Fibroblast of lung (primary cell): ENCODE data around the gene CCDC60. TPM values are rescaled to one million over a fixed set of nuclear protein-coding genes. Genes with fewer than 3 reads are reported as not detected.
A peak's percentile ranks its signal among the peaks of the same experiment; 100 is the strongest.

Experiments used
- DNase-seq, 2 donors: peaks; one replicate each; pipeline versions ENCODE4 v3.0.0 to v3.0.0-alpha.2; 2010; ENCODE audit warnings: low read depth in 2 of 2
- H2AFZ ChIP-seq: 2 replicates; pipeline ENCODE4 v1.5.1; 2012; ENCODE audit warnings: low read length, control low read depth, inconsistent platforms
- H3K27ac ChIP-seq: 2 replicates; pipeline ENCODE4 v1.5.1; 2011; ENCODE audit warnings: low read length, control low read depth; ENCODE audit not compliant: insufficient read depth
- H3K27me3 ChIP-seq: 2 replicates; pipeline ENCODE4 v1.5.1; 2011; ENCODE audit warnings: mild to moderate bottlenecking, low read length; ENCODE audit not compliant: control insufficient read depth, insufficient read depth
- H3K36me3 ChIP-seq: 2 replicates; pipeline ENCODE4 v1.5.1; 2011; ENCODE audit warnings: low read length; ENCODE audit not compliant: control insufficient read depth, insufficient read depth
- H3K4me1 ChIP-seq: 2 replicates; pipeline ENCODE4 v1.5.1; 2011; ENCODE audit warnings: low read length; ENCODE audit not compliant: control insufficient read depth, insufficient read depth; ENCODE audit errors: extremely low read depth
- H3K4me2 ChIP-seq: 2 replicates; pipeline ENCODE4 v1.5.1; 2011; ENCODE audit warnings: low read length, control low read depth; ENCODE audit not compliant: insufficient read depth; ENCODE audit errors: extremely low read depth
- H3K4me3 ChIP-seq, 4 experiments: fragments of 200-600 bp in 1 of 4; sonication (generic) in 1 of 4; replicated peaks in 1 of 4; 2 replicates each; pipeline ENCODE4 v1.5.1; 2011 to 2016; ENCODE audit warnings: low read length in 4 of 4, low read depth in 3 of 4, mild to moderate bottlenecking in 3 of 4, control low read depth in 2 of 4, inconsistent platforms in 1 of 4, mixed read lengths in 1 of 4; ENCODE audit not compliant: insufficient read depth in 1 of 4; ENCODE audit errors: control extremely low read depth in 1 of 4
- H3K79me2 ChIP-seq: 2 replicates; pipeline ENCODE4 v1.5.1; 2012; ENCODE audit warnings: mild to moderate bottlenecking, low read length, inconsistent platforms; ENCODE audit not compliant: control insufficient read depth, insufficient read depth
- H3K9ac ChIP-seq: 2 replicates; pipeline ENCODE4 v1.5.1; 2011; ENCODE audit warnings: mild to moderate bottlenecking, low read length, control low read depth; ENCODE audit not compliant: insufficient read depth
- H3K9me3 ChIP-seq: 2 replicates; pipeline ENCODE4 v1.5.1; 2012; ENCODE audit warnings: low read depth, low read length; ENCODE audit not compliant: control insufficient read depth, insufficient read depth
- H4K20me1 ChIP-seq: 2 replicates; pipeline ENCODE4 v1.5.1; 2011; ENCODE audit warnings: low read length; ENCODE audit not compliant: control insufficient read depth, insufficient read depth; ENCODE audit errors: extremely low read depth
- CTCF ChIP-seq, 2 donors: IDR thresholded peaks in 1 of 2; conservative IDR thresholded peaks in 1 of 2; 1 replicate in 1 of 2; 2 replicates in 1 of 2; pipeline ENCODE4 v1.5.1; 2011 to 2012; ENCODE audit warnings: low read length in 2 of 2, control low read depth in 1 of 2, inconsistent platforms in 1 of 2, low read depth in 1 of 2, mild to moderate bottlenecking in 1 of 2
- EZH2 ChIP-seq: IDR thresholded peaks from 2 replicates; pipeline ENCODE4 v1.5.1; 2012; ENCODE audit warnings: low read length, control low read depth, mild to moderate bottlenecking; ENCODE audit errors: missing control alignments
- polyA plus RNA-seq, 2 donors: library from polyadenylated mRNA; depleted of rRNA in 1 of 2; stranded (reverse) in 1 of 2; unstranded in 1 of 2; fragments of >200 nt; gene quantifications; 2 replicates each; pipeline ENCODE4 v1.2.1, GENCODE V29; 2011 to 2012; ENCODE audit warnings: missing spikeins in 1 of 2
- total RNA-seq: library from RNA; depleted of rRNA; stranded (reverse); fragments of >200 nt; gene quantifications from 2 replicates; pipeline ENCODE4 v1.2.1, GENCODE V29; 2014

CCDC60 gene
- total and polyA plus RNA-seq, 2 donors (not counting 1 experiment from before 2014, with no cell fraction given), result not detected

GRCh38 chr12:119501052-119501451 lies 166.5 kb downstream of the CCDC60 start:
- TF ChIP-seq CTCF (conservative IDR thresholded peaks at IDR 0.05 in 1 of 2, IDR thresholded peaks at IDR 0.05 in 1 of 2; ENCODE audit: low read depth in 1 of 2, low read length in 2 of 2) (no peak), EZH2 (no peak)
- H4K20me1 ChIP-seq, result no peaks in the 10 kb centered on the region
- no peaks in the 10 kb centered on the region for H3K9me3 ChIP-seq
- H3K4me3 ChIP-seq, result no peak overlapping the region
- H2AFZ ChIP-seq, result no peak overlapping the region
- H3K79me2 ChIP-seq, result no peaks in the 10 kb centered on the region
- H3K27ac ChIP-seq, result no peak overlapping the region
- H3K9ac ChIP-seq, result no peak overlapping the region
- no peak for DNase-seq
- H3K27me3 ChIP-seq, result no peaks in the 10 kb centered on the region
- H3K36me3 ChIP-seq, result no peaks in the 10 kb centered on the region
- H3K4me1 ChIP-seq, result no peaks in the 10 kb centered on the region
- no peak overlapping the region for H3K4me2 ChIP-seq

- TF ChIP-seq EZH2, result no peak
- no peak overlapping the region for H3K9ac ChIP-seq
- no peaks in the 10 kb centered on the region for H3K27me3 ChIP-seq
- no peak overlapping the region for H2AFZ ChIP-seq
- H3K4me3 ChIP-seq, result no peak overlapping the region
- H3K4me2 ChIP-seq, result no peak overlapping the region
- peak in 1 of 2 donors; percentile 16 for DNase-seq
- H3K4me1 ChIP-seq, result no peaks in the 10 kb centered on the region
- H3K27ac ChIP-seq, result no peak overlapping the region
- H4K20me1 ChIP-seq, result no peaks in the 10 kb centered on the region
- H3K36me3 ChIP-seq, result no peaks in the 10 kb centered on the region
- no peaks in the 10 kb centered on the region for H3K9me3 ChIP-seq
- no peaks in the 10 kb centered on the region for H3K79me2 ChIP-seq
Observed at GRCh38 chr12:119505001-119505400, 170.5 kb downstream of the CCDC60 start.

- Histone ChIP-seq H4K20me1 (no peaks in the 10 kb centered on the region), H3K9me3 (no peaks in the 10 kb centered on the region), H3K36me3 (no peaks in the 10 kb centered on the region), H3K79me2 (no peaks in the 10 kb centered on the region), H2AFZ (no peak overlapping the region), H3K9ac (no peak overlapping the region), H3K27ac (no peak overlapping the region), H3K4me3 (no peak overlapping the region), H3K27me3 (no peaks in the 10 kb centered on the region), H3K4me1 (no peaks in the 10 kb centered on the region), H3K4me2 (no peak overlapping the region)
- TF ChIP-seq EZH2 (no peak), CTCF (conservative IDR thresholded peaks at IDR 0.05 in 1 of 2, IDR thresholded peaks at IDR 0.05 in 1 of 2; ENCODE audit: low read depth in 1 of 2, low read length in 2 of 2) (no peak)
- DNase-seq, result peak in 1 of 2 donors; percentile 3
Observed at GRCh38 chr12:119512772-119513497, 178.4 kb downstream of the CCDC60 start.
